Measurements from ENCODE around the gene TLX1.

The TLX1 gene

DNA sequence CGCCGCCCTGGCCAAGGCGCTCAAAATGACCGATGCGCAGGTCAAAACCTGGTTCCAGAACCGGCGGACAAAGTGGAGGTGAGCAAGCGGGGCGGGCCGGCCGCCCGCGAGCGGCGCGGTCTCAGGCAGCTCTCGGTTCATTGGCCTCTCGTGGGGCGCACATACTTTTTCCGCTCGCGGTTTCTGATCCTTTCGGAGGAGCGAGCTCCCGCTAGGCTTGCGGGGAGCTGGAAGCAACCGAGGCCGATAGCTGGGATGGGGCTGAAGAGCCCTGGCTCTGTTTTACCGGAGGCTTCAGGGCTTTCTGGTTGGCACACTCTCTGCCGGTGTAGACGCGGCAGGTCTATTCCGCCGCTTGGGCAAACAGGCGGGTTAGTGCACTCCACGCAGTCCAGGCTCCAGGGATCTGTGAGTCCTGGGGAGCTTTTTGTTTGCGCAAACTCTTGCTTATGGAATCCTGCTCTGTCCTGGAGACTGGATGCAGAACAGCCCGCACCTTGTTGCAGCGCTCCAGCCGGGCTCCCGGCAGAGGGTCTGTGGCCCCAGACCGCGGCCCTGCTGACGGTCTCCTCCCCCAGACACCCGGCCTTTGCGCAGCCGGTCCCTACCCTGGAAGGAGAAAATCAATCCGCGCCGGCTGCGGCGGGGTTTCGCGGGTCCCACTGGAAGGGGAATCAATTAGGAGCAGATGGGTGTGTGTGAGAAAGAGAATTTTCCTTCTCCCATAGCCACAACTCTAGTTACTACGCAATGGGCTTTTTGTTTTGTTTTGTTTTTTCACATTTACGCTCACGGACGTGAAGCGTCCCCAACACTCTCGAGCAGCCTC lies 3.4 kb downstream of the TLX1 start:
- no peak for DNase-seq (ENCODE audit: low read depth)

DNA sequence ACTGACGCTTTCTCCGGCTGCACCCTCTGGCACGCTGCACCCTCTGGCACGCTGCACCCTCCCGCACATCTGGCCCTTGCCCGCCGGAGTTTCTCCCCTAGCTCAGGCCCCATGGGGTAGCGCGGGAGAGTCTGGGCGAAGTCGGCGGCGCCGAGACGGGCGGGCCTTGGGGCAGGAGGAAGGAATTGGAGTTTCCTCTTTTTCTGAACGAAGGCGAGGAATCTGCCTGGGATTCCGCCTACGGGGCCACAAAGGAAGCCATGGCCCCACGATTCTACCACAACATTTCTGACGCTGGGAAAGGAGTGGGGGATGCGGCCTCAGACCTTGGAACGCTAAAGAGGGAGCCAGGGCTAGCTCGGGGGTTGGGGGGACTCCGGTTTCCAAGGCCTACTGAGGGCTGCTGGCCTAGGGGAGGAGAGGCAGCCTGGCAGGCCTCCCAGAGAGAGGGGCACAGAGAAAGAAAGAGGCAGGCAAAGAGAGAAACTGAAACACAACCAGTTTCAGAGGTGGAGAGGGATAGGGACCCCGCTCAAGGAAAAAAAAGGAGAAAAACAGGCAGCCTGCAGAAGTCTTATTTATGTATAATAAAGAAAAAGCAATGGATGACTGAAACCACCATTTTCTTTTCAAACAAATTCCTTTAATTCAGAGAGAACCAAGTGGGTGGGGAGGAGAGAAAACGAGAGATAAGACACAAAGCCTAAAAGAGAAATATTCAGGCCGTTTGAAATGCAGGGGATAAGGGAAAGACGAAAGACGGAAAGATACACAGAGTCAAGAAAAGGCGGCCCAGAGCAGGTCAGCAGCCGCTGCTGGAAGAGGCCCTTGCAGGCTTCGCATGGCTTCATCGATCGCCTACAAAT lies 4.3 kb downstream of the TLX1 start:
- DNase-seq (ENCODE audit: low read depth), result no peak

DNA sequence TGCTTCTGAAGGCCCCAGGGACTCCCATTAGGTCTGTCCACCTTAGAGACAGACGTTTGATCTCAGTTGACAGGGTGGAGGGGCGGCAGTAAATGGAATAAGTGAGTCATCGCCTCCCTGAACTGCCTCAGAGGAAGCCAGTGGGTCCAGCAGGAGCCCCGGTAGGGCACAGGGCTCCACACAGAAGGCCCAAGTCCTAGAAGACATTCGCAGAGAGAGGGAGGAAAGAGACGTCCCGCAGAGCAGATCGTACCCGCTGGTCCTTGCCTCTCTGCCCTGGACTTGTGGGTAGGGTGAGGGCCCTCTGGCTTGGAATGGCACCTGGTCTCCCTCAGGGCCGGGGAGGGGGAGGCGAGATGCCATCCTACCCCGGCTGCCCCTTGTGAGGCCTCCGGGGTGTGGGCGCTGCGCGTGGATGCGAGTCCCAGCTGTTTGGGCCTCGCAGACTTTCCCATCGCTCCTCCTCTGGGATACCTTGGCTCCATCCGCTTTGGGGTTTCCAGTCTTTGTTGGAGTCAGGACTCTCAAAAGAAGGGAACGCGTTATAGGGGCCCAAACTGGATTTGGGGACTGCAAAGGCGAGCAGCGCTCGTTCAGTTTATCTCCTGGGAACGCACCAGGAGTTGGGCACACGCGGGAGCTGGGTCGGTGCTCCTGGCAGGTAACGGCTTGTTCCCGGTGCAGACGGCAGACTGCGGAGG lies 5.1 kb downstream of the TLX1 start:
- DNase-seq (ENCODE audit: low read depth), result no peak

DNA sequence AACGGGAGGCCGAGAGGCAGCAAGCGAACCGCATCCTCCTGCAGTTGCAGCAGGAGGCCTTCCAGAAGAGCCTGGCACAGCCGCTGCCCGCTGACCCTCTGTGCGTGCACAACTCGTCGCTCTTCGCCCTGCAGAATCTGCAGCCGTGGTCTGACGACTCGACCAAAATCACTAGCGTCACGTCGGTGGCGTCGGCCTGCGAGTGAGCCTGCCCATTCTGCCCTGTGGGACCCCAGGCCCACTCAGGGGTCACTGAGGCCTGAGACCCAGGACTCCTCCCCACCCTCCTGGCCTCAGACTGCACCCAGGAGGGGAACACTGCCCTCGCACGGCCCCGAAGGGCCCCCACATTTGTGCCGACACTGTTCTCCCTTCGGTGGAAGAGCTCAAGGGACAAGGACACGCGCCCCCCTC lies 5.6 kb downstream of the TLX1 start:
- DNase-seq (ENCODE audit: low read depth), result no peak

DNA sequence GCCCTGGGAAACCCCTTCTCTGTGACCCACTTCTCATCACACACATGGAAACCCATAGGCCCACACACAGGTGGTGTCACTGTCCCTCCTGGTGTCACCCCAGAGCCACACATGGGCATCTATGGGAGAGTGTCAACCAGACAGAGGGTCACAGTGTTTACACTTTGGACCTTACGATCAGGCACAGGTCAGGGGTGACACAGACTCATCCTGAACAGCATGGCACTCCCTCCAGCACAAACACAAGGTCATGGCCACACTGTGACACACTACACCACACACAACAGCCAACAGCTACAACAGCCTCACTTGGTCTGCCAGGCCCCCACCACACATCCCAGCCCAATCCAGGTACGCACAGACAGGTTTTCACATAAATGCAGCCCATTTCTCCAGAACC lies 6.2 kb downstream of the TLX1 start:
- DNase-seq (ENCODE audit: low read depth), result no peak

DNA sequence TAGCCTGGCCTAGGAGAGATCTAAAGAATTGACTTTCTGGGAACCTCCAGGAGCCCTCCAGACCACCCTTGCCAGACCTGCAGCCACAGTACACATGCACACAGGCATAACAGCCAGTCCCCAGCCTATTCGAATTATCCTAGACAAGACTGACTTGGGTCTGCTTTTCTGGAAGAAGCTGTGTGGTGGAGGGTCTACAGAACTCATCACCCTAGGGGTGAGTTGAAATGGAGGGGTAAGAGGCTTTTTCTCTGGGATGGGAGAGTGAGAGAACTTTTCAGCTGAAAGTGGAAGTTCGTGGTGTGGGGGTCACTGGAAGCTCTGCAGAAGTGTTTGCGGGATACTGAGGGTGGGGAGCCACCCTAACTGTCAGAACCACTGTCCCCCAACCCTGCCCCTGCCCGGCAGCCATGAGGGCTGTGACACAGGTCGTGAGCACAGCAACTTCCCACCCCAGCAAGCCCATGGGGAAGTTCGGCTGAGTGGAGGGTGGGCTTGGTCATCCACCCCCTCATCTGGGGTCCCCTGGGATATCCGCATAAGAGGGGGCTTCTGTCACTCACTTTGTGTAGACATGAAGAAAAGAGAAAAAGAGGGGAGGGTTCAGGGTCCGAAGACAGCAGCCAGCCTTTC lies 7.8 kb downstream of the TLX1 start:
- no peak for DNase-seq (ENCODE audit: low read depth)

DNA sequence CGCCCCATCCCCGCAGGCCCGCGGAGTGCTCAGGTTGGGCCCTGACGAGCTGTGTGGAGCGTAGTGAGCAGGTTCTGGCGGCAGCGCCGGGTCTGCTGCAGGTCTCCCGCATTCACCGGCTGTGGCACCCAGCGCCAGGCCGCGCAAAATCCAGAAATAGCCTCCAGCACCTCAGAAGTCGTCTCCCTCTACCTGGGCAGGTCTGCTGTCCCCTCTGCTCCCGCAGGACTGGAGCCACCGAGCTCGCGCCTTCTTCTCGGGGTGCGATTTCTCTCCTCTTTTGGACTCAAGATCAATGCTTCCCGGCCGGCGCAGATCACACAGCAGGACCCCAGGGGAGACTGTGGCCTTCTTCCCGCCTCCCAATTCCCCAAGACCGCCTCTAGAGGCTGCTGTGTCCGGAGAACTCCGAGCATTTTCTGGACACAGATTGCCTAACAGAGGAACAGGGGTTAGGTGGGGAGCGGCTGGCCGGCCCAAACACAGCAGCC lies 8.4 kb downstream of the TLX1 start:
- no peak for DNase-seq (ENCODE audit: low read depth)

DNA sequence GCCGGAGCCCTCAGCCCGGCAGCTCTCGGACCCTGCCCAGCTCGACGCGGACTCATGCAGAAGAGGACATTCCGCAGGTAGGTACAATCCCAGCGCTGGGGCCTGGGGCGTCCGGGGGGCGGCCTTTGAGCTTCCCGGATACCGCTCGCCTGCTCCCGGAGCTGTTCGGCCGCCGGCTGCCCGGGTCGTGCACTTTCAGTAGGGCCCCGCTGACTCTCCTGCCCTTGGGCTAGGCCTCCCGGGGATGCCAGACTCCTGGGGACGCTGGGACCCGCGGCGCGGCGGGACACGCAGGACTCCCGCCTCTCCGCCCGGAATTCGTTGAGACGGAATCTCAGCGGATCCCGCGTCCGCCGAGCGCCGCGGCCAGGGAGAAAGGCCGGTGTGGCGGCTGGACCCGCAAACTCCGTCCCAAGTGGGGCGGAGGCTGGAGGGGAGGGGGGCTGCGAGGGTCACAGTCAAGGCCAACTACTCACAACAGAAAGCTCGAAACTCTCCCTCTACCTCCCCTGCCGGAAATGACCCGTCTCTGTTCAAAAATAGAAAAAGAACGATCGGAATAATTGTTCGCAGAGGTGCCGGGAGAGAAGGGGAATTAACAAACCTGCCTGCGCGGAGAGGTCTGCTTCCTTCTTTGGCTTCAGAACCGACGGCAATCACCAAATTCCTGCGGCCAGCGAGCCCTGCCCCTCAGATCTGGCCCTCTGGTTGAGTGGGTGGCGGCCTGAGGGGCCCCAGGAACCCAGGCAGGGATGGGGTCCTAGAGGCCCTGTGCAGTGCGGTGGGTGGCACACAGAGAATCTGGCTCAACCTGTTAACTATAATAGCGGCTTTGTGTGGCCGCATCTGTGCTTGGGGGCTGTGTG lies 9.2 kb downstream of the TLX1 start:
- DNase-seq (ENCODE audit: low read depth), result no peak

DNA sequence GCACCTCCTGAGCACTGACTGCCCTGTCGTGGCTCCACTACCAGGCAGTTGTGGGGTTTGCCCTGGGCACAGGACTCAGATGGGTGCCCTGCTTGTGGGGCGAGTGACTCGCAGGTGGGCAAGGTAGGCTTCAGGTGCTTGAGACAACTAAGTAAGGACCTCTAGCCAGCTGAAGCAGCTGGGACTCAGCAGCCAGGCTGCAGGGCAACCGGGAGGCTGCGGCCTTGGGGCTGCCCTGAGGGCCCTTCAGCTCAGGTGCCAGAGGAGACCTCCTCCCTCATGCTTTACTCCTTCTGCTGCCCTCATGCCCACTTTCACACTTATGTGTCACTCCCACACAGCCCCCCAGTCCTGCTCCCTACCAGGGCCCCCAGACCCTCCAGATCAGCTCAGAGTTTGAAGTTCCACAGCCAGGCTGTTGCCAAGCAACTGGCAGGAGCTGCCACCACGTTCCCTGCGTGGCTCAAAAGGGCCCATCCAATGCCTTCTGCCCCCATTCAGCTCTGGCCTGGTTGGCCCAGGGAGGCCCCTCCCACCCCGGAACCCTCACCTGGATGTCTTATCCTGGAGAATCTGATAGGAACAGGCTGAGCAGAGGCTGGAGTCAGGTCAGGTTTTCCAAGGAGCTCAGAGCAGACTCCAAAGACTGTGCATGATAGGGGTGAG lies 10.0 kb downstream of the TLX1 start:
- no peak for DNase-seq (ENCODE audit: low read depth)

DNA sequence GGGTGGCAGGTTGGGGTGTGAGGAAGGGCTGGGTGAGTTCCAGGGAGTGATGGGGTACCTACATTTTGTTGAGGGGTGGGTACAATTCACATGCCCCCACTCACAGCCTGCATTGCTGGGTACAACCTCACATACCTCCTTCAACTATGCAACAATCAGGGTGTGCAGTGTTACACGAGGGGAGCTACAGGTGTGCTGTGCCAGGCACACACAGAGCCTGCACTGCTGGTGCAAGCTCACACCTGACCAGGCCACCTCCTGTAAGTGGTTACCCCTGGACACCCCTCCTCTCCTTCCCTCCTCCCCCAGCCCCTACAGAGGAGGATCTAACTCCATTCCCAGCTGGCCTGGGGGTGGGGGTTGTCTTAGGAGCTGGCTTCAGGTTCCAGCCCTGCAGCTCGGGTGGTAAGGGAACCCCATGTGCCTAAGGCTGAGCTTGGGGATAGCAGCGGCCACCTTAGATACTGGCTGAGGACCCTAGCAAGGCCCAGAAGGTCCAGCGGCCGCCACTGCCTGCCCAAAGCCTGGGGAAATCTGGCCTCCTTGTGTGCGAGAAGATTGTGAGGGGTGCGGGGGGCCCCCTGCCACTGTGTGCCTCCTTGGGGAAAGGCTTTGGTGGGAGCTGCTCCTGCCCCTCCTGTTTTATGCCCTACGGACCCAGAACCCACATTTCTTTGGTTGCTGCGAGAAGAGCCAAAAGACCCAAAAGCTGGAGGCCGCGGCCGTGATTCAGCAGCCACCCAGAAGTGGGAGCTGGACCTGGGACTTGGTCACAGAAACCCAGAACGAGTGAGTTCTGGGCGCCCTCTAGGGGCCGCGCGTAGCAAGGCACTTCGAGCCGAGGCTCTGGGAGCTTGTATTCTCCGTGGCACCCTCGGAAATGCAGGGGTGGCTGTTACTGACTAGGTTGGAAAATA lies 10.8 kb downstream of the TLX1 start:
- peak; percentile 77 for DNase-seq (ENCODE audit: low read depth)

DNA sequence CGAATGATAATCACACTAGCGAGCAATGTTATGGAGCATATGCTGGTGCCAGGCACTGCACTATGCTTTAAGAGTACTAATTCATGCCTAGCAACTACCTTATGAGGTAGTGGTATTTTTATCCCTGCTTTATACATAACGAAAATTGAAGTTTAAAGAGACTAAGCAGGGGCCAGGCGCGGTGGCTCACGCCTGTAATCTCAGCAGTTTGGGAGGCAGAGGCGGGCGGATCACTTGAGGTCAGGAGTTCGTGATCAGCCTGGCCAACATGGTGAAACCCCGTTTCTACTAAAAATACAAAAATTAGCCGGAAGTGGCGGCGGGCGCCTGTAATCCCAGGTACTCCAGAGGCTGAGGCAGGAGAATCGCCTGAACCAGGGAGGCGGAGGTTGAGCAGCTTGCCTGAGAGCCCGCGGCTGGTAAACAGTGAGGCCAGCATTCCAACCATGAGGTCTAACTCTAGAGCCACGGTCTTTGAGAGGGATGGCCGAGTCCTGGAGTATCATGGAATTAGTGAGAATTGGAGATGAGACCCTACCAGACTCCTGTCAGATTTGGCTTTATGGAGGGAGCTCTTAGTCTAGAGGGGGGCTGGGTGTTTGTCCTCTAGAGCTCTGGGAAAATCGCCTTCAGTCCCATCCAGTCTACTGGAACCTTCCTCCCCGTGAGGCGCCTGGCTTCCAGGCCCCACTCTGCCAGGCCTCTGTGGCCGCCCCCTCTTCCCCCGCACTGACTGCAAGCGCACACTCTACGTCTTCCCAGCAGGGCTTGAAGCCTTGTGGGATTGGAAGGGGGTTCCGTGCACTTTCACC lies 11.6 kb downstream of the TLX1 start:
- DNase-seq (ENCODE audit: low read depth), result no peak

DNA sequence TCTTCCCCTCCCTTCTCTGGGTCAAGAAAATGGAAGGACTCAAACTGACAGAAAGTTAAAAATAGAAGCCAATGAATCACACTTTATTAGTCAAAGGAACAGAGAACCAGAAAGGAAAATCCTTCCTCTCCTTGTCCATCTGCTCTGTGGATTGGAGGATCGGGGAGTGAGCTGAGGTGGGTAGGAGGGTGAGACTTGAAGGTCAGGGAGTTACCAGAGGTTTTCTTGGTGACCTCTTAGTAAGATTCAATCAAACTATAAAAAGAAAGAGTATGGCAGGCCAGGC lies 12.2 kb downstream of the TLX1 start:
- no peak for DNase-seq (ENCODE audit: low read depth)

DNA sequence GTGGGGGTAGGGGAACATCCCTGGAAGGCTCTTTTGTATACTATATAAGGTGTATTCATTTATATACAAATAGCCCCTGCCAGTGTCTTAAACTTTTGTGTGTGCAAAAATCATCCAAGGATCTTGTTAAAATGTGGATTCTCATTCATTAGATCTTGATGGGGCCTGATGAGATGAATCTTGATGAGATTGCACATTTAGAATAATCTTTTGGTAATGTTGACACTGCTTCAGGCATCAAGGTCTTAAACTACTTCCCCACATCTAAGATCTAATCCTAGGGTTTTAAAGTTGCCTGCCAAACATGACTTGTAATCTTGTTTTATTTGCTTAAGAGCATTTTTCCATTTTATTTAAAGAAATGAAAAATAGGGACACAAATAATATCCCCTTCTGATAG lies 13.0 kb downstream of the TLX1 start:
- no peak for DNase-seq (ENCODE audit: low read depth)

DNA sequence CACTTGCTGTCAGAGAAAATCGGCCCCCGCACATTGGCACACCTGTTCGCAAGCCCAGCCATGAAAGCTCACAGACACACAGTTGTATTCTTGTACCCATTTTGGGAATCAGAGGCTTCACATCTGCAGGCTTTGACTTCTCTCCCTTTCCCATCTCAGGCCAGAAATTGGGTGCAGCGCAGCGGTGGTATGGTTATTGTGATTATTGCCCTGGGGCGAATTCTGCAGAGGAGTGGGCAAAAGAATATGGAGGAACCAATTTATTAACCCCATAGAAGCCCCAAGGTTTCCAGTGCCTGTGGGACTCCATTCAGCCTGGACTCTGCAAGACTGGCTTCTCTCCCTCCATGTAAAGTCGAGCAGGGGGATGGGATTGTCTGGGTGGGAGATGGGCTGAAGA lies 14.0 kb downstream of the TLX1 start:
- no peak for DNase-seq (ENCODE audit: low read depth)

DNA sequence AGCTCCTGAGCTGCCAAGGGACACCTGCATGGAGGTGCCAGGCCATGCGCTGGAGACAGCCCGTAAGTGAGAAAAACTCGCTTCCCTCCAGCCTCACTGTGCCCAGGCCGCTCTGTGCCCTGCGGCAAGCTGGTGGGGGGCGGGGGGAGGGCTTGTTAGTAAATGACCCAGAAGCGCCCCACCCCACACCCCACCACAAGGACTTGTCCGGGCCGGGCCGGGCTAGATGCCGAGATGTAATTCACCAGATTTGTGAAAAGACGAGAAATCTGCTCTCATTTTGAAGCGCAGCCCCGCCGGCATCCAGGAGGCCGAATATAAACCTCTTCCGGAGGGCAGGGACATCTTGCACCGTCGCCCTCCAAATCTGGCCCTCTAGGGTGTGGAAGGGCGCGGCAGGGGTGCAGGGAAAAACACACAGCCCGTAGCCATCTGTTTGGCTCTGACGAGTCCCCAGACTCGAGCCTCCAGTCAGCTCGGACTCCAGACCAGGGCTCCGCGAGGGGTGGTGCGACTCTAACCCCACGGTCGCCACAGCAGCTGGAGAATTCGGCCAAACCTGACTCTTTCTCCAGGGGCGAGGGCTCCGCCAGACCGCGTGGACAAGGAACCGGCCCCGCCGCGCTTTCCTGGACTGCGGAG lies 14.8 kb downstream of the TLX1 start:
- DNase-seq (ENCODE audit: low read depth), result no peak

DNA sequence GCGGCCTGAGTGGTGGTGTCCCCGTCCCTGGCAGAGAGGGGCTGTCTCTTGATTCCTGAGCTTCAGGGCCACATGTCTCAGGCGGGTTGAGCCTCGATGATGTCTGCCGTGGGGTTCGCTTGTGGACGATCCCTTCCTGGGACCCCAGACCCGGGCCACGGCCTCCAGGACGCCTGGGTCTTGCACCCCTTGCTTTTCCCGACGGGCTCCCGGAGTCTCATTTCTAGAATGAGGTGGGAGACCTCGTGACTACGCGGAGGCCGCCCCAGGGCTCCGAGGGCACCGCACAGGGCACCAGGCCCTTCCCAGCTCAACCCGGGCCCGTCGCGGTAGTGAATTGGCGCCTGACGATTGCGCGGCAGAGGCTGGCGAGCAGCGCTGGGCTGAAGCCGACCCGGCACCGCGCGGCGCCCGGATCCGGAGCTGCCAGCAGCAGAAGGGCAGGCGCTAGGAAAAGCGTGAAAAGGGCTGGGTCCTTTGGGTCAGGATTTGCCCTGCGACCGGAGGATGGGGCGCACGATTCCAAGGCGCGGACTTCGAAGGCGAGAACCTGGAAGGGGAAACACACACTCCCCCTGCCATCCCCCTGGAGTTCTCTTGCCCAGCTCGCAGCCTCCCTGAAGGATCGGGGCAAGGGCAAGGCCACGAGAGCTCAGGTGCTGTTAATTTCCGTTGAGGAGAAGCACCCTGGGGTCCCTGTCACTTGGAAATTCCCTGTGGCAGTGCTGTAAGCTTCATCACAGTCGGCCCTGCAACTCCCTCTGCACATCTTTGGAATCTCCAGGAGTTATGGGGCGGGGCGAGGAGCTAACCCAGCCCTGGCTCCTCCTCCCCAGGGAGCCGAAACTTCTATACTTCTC lies 15.5 kb downstream of the TLX1 start:
- no peak for DNase-seq (ENCODE audit: low read depth)

DNA sequence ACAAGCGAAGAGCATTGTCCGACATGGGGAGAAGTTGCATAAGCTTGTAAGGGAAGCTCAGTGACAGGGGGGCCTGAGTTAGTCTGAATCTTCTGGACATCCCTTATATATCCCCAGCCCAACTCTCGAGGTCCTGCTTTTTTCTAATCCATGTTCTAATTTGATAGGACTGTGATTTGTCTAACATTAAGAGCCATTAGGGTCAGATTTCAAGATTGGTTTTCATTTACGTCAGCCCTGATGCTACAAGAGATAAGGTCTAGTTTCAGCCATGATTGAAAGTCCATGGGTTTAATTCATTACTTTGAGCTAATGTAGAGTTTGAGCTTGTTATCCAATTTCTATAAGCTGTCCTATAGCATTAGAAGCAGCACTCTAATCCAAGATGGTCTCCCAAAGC lies 20.3 kb downstream of the TLX1 start:
- DNase-seq (ENCODE audit: low read depth), result no peak

Data from activated T-cell treated with anti-CD3 and anti-CD28 coated beads for 24 hours (primary cell).